DND-41 (cell line): ENCODE measurements around the gene PPP1R14C.

ENCODE experiments used
- CTCF ChIP-seq: IDR thresholded peaks from 2 replicates; pipeline ENCODE4 v1.5.1; 2012; ENCODE audit warnings: borderline replicate concordance, low read length, moderate library complexity, mild to moderate bottlenecking; ENCODE audit not compliant: poor library complexity, severe bottlenecking; ENCODE audit errors: extremely low read depth
- EZH2 ChIP-seq: IDR thresholded peaks from 3 replicates; pipeline ENCODE4 v1.6.1; 2012; ENCODE audit warnings: borderline replicate concordance, low read depth, mild to moderate bottlenecking, moderate library complexity, low read length, inconsistent platforms; ENCODE audit not compliant: severe bottlenecking

GRCh38 chr6:150293423-150294173 is 150.8 kb downstream of the PPP1R14C start:
- no peak for TF ChIP-seq CTCF
- no peak for TF ChIP-seq EZH2
